Measurements from ENCODE around the gene ATOH1. TPM values are rescaled to one million over a fixed set of nuclear protein-coding genes. Genes with fewer than 3 reads are reported as not detected.

ATOH1 gene
- total RNA-seq, 2 experiments from 2014 or later: not detected

GRCh38 chr4:93781198-93781597 lies 47.4 kb upstream of the ATOH1 start:
- Histone ChIP-seq H3K36me3 (ENCODE audit: insufficient read depth, low read length) (no peaks in the 10 kb centered on the region), H3K9me3 (ENCODE audit: low read length) (no peaks in the 10 kb centered on the region), H4K20me1 (ENCODE audit: insufficient read depth, low read length) (no peaks in the 10 kb centered on the region), H3K27ac (ENCODE audit: low read depth, low read length, poor library complexity, severe bottlenecking) (no peak overlapping the region), H3K79me2 (ENCODE audit: insufficient read depth, low read depth, low read length) (no peaks in the 10 kb centered on the region), H3K9me2 (ENCODE audit: insufficient read depth, low read length) (no peaks in the 10 kb centered on the region), H3K4me3 (ENCODE audit: low read depth, low read length, poor library complexity, severe bottlenecking) (no peak overlapping the region), H2AFZ (ENCODE audit: low read length) (no peak overlapping the region), H3K4me2 (ENCODE audit: low read length) (no peak overlapping the region), H3K4me1 (ENCODE audit: insufficient read depth, low read length, poor library complexity, severe bottlenecking) (no peaks in the 10 kb centered on the region)
- CTCF ChIA-PET (ENCODE audit: unreplicated experiment): no interaction called here
- DNase-seq (ENCODE audit: low spot score): no peak
- TF ChIP-seq EZH2phosphoT487 (IDR thresholded peaks at IDR 0.05; ENCODE audit: borderline replicate concordance, low read depth, low read length) (no peak), CTCF (conservative IDR thresholded peaks at IDR 0.05; ENCODE audit: low read length) (no peak)
- intact Hi-C loops (cut with micrococcal nuclease; ENCODE audit: unreplicated experiment): no loop called here
- no TSS peak for BruUV-seq (replicated peaks)
- POLR2A ChIA-PET: no interaction called here

GRCh38 chr4:93786149-93786548 lies 42.4 kb upstream of the ATOH1 start:
- H3K9me3 ChIP-seq (ENCODE audit: low read length): no peaks in the 10 kb centered on the region
- H3K4me1 ChIP-seq (ENCODE audit: insufficient read depth, low read length, poor library complexity, severe bottlenecking): no peaks in the 10 kb centered on the region
- BruUV-seq (replicated peaks): no TSS peak
- H3K4me2 ChIP-seq (ENCODE audit: low read length): no peak overlapping the region
- H4K20me1 ChIP-seq (ENCODE audit: insufficient read depth, low read length): no peaks in the 10 kb centered on the region
- intact Hi-C loops (cut with micrococcal nuclease; ENCODE audit: unreplicated experiment): no loop called here
- TF ChIP-seq CTCF (conservative IDR thresholded peaks at IDR 0.05; ENCODE audit: low read length) (no peak), EZH2phosphoT487 (IDR thresholded peaks at IDR 0.05; ENCODE audit: borderline replicate concordance, low read depth, low read length) (no peak)
- H3K4me3 ChIP-seq (ENCODE audit: low read depth, low read length, poor library complexity, severe bottlenecking): no peak overlapping the region
- H2AFZ ChIP-seq (ENCODE audit: low read length): peak overlapping the region; percentile 55; the same call in 1 of the 2 replicates
- no peaks in the 10 kb centered on the region for H3K36me3 ChIP-seq (ENCODE audit: insufficient read depth, low read length)
- CTCF ChIA-PET (ENCODE audit: unreplicated experiment): no interaction called here
- H3K27ac ChIP-seq (ENCODE audit: low read depth, low read length, poor library complexity, severe bottlenecking): no peak overlapping the region
- DNase-seq (ENCODE audit: low spot score): no peak
- POLR2A ChIA-PET: interaction anchor here (0.6 kb wide), 1 partner anchor 1223 kb away, joined by 5 read pairs; no protein-coding TSS in a partner anchor
- H3K79me2 ChIP-seq (ENCODE audit: insufficient read depth, low read depth, low read length): no peaks in the 10 kb centered on the region
- no peaks in the 10 kb centered on the region for H3K9me2 ChIP-seq (ENCODE audit: insufficient read depth, low read length)

GRCh38 chr4:93788712-93789111 lies 39.8 kb upstream of the ATOH1 start:
- TF ChIP-seq CTCF (conservative IDR thresholded peaks at IDR 0.05; ENCODE audit: low read length) (peak; percentile 63), EZH2phosphoT487 (IDR thresholded peaks at IDR 0.05; ENCODE audit: borderline replicate concordance, low read depth, low read length) (no peak)
- DNase-seq (ENCODE audit: low spot score): peak; percentile 15
- Histone ChIP-seq H3K36me3 (ENCODE audit: insufficient read depth, low read length) (no peaks in the 10 kb centered on the region), H2AFZ (ENCODE audit: low read length) (no peak overlapping the region), H3K9me2 (ENCODE audit: insufficient read depth, low read length) (no peaks in the 10 kb centered on the region), H3K4me3 (ENCODE audit: low read depth, low read length, poor library complexity, severe bottlenecking) (no peak overlapping the region), H4K20me1 (ENCODE audit: insufficient read depth, low read length) (no peaks in the 10 kb centered on the region), H3K27ac (ENCODE audit: low read depth, low read length, poor library complexity, severe bottlenecking) (no peak overlapping the region), H3K4me2 (ENCODE audit: low read length) (no peak overlapping the region), H3K4me1 (ENCODE audit: insufficient read depth, low read length, poor library complexity, severe bottlenecking) (no peaks in the 10 kb centered on the region), H3K79me2 (ENCODE audit: insufficient read depth, low read depth, low read length) (no peaks in the 10 kb centered on the region), H3K9me3 (ENCODE audit: low read length) (no peaks in the 10 kb centered on the region)
- no TSS peak for BruUV-seq (replicated peaks)
- ChIA-PET POLR2A (no interaction called here), CTCF (ENCODE audit: unreplicated experiment) (no interaction called here)
- intact Hi-C loops (cut with micrococcal nuclease; ENCODE audit: unreplicated experiment): no loop called here
